HG03060 (cell line): ENCODE results near the gene SLC2A3.
"Not testable (repeated sequence)": the region's sequence is repeated elsewhere in the genome, so short reads cannot be mapped to it uniquely, and the experiment has no call there.

Experiments used
- ATAC-seq: cut with Tn5 transposase; IDR thresholded peaks from one replicate; pipeline ENCODE4 v1.9.1; 2021; ENCODE audit warnings: low read depth, moderate number of reproducible peaks; ENCODE audit not compliant: unreplicated experiment

Gene SLC2A3

DNA sequence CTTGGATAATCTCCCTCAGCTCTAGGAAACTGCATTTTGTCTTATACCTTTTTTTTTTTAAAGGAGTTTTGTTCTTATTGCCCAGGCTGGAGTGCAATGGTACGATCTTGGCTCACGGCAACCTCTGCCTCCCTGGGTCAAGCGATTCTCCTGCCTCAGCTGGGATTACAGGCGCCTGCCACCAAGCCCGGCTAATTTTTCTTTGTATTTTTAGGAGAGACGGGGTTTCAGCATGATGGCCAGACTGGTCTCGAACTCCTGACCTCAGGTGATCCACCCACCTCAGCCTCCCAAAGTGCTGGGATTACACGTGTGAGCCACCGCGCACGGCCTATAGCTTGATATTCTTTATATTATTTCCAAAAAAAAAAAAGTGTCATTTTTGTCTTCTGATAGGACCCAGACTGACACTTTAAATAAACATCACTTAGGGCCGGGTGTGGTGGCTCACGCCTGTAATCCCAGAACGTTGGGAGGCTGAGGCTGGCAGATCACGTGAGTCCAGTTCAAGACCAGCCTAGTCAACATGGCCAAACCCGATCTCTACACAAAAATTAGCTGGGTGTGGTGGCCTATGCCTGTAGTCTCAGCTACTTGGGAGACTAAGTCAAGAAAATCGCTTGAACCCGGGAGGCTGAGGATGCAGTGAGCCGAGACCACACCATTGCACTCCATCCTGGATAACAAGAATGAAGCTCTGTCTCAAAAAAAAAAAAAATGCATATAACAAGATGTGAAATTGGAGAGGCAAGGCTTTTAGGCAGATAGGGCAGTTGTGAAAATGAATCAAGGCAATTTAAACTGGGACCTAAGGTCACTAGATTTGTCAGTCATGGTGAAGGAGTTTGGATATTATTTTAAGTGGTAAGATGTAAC lies 18.4 kb downstream of the SLC2A3 start:
- no peak for ATAC-seq

DNA sequence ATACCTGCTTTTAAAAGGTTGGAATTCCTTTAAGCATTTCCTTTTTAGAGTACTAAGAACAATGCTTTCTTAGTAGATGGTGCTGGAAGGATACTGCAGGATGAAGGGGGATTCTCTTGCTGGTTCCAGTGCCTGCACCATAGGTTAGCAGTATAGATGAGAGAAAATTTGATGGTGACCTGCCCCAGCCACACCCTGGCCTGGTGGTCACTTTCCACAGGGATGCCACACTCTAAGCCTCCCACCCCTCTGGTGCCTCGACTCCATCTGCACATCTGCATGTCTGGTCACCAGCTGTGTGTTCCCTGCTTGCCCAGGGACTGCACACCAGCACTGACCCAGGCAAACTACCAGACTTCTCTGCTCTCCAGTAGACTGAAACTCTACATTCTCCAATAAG lies 19.1 kb downstream of the SLC2A3 start:
- ATAC-seq = no peak

DNA sequence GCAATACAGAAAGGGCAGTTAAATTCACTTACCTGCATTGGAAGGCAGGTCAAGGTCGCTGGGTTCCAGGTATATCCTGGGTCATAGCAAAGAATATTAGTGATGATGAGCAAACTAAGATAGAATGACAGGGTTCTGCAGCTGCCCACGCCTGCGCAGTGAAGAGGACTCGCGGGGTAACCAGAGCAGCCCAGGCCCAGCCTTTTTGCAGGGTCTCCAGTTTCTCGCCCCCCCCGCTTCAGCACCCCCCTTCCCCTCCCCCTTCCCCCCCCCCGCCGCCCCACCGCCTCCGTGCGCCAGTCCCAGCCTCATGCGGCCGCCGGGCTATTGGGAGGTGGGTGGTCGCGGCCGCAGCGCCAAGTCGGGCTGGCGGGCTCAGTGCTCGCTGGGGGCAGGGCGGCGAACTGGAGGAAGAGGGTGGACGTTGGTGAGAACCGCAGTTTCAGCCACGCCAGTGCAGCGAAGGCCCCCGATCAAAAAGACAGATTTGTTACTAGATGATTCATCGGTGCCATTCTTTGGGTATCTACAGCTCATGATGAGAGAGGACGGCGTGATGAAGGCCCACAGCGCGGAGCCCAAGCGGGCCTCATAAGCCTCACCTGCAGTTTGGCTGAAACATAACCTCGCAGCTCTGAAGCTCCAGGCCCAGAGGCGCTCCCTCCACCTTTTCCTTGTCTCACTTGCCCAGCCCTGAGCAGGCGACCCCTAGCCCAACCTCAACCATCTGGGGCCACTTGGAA lies 20.2 kb downstream of the SLC2A3 start:
- ATAC-seq = no peak

DNA sequence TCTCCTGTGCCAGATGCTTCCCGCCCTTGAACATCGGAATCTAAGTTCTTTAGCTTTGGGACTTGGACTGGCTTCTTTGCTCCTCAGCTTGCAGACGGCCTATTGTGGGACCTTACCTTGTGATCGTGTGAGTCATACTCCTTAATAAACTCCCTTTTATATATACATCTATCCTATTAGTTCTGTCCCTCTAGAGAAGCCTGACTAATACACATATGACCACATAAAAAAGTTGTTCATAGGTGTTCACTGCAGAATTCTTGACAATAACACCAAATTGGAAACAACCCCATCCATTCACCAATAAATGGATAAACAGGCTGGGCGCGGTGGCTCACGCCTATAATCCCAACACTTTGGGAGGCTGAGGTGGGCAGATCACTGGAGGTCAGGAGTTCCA lies 25.9 kb downstream of the SLC2A3 start:
- ATAC-seq = not testable (repeated sequence)

DNA sequence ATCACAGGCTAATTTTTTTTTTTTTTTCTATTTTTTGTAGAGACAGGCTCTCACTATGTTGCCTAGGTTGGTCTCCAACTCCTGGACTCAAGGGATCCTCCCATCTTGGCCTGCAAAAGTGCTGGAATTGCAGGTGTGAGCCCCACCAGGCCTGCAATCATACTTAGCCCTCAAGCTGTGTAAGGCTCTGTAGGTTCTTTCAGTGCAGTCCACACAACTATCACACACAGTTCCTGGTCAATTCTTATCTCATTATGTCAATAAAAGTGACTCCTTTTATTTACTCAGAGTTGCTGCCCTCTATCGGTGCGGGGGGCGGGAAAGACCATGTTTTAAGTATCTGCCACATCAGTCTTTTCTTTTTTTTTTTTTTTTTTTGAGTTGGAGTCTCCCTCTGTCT lies 29.0 kb downstream of the SLC2A3 start:
- no peak for ATAC-seq

DNA sequence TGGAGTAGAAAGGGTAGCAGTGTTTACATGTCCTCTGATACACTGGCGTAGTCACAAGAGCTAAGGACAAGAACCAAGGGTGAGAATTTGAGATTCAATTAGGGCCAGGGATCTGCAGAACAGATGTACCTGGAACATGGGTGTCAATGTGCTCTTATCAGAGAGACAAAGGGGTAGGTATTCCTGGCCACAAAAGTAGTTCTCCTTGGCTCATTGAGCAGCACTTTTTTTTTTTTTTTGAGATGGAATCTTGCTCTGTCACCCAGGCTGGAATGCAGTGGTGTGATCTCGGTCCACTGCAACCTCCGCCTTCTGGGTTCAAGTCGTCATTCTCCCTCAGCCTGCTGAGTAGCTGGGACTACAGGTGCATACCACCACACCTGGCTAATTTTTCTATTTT lies 29.7 kb downstream of the SLC2A3 start:
- ATAC-seq = not testable (repeated sequence)

DNA sequence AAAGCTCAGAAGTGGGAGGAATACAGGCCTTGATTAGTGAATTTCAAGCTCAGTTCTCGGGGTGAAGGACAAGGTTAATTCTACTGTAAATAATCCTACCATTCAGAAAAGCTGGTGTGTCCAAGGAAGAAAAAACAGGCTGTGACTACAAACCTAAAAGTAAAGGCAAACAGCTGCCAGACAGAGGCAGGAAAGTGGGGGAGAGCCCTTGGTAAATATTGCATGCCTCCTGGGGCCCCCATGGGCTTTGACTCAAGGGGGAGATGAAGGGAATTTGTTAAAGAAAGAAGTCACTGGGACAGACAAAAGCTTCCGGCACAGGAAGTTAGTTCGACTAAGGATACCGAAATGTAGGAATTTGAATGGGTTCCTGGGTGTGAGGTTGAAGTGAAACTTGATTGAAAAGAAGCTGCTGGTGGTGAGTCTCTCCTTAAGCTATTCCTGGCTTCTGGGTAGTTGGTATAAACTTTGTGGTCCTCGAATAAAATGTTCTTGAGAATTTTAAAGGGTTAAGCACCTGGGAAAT lies 30.3 kb downstream of the SLC2A3 start:
- not testable (repeated sequence) for ATAC-seq

DNA sequence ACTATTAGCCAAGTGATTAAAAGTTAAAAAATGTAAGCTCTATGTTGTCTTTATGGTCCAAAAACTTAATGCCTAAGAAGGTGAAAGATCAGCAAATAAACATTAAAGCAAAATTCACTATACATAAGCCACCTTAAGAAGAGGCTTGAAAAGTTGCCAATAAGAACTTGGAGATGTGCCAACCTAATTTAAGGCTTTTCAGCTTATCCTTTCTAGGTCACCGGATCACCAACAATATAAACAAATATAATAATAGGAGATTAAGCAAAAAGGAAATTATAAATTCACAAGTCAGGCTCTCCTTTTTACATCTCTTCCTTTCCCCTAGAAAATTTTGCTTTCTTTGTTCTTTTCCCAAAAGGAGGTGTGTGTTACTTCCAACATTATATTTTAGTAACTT lies 30.9 kb downstream of the SLC2A3 start:
- ATAC-seq = no peak

DNA sequence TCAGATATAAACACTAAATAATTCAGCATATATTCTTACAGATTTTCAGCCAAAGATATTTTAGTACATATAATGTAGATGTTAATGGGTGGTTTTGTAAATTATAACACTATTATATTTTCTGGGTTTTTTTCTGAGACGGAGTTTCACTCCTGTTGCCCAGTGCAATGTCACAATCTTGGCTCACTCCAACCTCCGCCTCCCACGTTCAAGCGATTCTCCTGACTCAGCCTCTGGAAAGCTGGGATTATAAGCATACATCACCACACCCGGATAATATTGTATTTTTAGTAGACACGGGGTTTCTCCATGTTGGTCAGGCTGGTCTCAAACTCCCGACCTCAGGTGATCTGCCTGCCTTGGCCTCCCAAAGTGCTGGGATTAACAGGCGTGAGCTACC lies 33.6 kb downstream of the SLC2A3 start:
- not testable (repeated sequence) for ATAC-seq

DNA sequence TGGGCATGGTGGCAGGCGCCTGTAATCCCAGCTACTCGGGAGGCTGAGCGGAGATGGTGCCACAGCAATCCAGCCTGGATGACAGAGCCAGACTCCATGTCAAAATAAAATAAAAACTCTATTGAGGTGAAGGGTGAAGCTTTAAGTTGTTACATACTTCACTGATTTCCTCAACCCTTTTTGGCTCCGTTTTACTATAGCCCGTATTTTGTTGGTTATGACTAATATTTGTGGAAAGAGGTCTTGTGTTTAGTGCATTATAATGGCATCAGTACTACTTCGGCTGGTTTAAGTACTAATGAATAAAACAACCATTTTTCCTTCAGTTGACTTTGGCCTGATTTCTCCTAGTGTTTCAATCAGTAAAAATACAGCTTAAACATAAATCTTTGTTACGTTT lies 36.2 kb downstream of the SLC2A3 start:
- no peak for ATAC-seq

DNA sequence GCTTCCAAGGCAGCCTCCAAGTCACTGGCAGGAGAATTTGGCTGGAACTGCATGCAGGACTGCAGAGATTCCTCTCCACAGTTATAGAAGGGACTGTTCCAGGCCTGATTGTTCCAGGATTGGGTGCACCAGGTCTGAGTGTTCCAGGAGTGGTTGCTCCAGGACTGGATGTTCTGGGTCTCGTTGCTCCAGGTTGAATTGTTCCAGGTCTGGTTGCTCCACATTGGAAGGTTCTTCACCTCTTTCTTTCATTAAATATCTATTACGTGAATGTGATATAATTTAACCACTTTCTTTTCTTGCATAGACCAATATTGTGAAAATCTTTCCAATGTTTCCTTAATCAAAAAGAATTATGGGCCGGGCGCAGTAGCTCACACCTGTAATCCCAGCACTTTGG lies 39.3 kb downstream of the SLC2A3 start:
- ATAC-seq = not testable (repeated sequence)

DNA sequence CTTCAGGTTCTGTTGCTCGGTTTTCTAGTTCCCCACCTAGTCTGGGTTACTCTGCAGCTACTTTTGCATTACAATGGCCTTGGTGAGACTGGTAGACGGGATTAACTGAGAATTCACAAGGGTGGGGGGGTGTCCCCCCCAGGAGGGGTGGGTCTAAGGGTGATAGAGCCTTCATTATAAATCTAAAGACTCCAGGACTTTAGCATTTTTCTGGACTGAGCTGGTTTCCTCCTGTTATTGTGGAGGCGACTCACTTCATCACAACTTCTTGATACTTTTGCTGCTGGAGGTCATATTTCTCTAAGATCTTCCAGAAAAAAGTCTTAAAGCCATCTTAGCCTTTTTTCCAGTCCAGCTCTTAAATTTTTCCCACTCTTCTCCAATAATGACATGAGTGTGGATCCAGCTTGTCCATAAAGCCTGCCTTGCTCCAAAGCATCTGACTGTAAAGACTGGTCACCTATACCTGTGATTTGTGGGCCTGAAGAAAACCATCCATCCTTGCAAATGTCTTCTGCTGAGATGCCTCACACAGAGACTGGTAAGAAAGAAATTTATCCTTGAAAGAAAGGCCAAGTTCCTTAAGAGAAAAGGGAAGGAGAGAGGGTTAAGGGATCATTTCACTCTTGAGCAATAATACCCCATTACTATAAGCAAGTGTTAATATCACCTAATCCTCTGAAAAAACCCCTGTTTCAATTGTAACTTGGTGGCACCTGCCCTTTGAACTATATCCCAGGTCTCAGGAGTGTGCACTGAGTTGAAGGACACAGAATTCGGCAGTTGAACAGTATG lies 43.6 kb downstream of the SLC2A3 start:
- no peak for ATAC-seq

DNA sequence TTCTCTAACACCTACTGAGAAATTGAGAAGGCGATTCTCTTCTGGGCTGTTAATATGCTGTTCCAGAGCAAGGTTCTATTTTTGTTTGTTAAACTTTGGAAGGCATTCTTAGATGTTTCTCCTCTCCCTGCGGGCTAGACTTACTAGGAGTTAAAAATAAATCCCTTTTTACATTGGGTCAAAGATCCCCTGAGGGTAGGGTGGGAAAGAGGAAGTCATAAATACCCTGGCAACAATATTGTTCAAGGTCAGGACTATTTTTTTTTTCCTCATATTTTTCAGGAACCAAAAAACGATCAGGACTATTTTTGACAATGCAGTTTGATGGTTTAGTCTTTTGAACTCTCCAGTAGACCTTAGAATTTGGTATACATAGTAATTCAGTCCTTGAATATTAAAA lies 51.3 kb downstream of the SLC2A3 start:
- ATAC-seq = no peak

DNA sequence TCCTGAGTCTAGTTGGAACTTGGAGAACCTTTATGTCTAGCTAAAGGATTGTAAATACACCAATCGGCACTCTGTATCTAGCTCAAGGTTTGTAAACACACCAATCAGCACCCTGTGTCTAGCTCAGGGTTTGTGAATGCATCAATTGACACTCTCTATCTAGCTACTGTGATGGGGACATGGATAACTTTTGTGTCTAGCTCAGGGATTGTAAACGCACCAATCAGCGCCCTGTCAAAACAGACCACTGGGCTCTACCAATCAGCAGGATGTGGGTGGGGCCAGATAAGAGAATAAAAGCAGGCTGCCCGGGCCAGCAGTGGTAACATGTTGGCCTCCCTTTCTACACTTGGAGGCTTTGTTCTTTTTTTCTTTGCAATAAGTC lies 54.3 kb downstream of the SLC2A3 start:
- ATAC-seq = not testable (repeated sequence)

DNA sequence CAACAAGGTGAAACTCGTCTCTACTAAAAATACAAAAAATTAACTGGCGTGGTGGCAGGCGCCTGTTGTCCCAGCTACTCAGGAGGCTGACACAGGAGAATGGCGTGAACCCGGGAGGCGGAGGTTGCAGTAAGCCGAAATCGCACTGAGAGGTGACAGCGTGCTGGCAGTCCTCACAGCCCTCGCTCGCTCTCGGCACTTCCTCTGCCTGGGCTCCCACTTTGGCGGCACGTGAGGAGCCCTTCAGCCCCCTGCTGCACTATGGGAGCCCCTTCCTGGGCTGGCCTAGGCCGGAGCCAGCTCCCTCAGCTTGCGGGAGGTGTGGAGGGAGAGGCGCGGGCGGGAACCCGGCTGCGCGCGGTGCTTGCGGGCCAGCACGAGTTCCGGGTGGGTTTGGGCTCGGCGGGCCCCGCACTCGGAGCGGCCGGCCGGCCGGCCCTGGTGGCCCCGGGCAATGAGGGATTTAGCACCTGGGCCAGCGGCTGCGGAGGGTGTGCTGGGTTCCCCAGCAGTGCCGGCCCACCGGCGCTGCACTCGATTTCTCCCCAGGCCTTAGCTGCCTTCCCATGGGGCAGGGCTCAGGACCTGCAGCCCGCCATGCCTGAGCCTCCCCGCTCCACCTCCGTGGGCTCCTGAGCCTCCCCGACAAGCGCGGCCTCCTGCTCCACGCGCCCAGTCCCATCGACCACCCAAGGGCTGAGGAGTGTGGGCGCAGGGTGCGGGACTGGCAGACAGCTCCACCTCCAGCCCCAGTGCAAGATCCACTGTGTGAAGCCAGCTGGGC lies 54.8 kb downstream of the SLC2A3 start:
- not testable (repeated sequence) for ATAC-seq

DNA sequence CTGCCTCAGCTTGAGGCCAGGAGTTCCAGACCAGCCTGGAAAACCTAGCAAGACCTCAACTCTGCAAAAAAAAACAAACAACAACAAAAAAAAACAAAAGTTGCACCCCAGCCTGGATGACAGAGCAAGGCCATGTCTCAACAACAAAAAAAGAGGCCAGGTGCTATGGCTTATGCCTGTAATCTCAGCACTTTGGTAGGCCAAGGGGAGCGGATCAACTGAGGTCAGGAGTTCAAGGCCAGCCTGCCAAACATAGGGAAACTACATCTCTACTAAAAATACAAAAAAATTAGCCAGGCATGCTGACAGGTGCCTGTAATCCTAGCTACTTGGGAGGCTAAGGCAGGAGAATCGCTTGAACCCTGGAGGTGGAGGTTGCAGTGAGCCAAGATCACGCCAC lies 56.7 kb downstream of the SLC2A3 start:
- ATAC-seq = no peak

DNA sequence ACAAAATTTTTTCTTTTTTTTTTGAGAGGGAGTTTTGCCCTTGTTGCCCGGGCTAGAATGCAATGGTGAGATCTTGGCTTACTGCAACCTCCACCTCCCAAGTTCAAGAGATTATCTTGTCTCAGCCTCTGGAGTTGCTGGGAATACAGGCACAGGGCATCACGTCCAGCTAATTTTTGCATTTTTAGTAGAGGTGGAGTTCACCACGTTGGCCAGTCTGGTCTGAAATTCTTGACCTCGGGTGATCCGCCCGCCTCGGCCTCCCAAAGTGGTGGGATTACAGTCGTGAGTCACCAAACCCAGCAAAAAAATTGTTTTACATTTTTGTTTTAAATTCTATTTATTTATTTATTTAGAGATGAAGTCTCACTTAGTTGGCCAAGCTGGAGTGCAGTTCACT lies 58.6 kb downstream of the SLC2A3 start:
- no peak for ATAC-seq

DNA sequence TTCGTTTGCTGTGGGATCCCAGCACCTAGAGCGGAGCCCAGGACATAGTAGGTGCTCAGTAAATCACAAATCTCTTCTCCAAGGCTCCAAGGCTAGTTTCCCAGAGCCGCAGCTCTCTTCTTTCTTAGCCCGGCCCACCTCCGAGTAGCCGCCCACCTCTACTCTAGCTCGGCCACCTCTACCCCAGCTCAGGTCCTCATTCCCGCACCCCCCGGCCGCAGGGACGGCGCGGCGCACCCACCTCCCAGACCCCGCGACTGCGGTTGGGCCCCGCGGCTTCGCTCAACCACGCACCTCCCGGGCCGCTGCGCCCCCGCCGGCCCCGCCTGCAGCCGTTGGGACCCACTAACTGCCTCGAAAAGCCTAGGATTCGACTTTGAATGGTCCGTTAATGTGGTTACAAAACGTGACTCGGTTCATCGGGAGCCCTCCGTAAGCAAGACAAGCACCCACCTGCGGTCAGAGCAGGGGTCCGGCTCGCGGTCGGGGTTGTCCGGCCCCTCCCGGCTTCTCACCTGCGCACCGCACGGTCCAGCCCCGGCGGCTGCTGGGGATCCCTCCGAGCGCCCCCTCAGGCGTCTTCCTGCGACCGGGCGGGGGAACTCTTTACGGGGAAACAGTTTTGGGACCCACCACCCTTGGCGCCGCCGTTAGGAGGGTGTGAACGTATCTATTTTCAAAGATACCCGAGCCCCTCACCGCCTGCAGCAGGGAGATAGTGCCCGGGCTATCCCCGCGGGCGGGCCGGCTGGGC lies 63.2 kb downstream of the SLC2A3 start, which contains the start of gene SLC2A14:
Gene SLC2A14, minus strand, starts transcription at position 350 of the 754 bp plus-strand sequence. CDS start 3,035 bp downstream, outside the sequence.
- ATAC-seq = no peak

DNA sequence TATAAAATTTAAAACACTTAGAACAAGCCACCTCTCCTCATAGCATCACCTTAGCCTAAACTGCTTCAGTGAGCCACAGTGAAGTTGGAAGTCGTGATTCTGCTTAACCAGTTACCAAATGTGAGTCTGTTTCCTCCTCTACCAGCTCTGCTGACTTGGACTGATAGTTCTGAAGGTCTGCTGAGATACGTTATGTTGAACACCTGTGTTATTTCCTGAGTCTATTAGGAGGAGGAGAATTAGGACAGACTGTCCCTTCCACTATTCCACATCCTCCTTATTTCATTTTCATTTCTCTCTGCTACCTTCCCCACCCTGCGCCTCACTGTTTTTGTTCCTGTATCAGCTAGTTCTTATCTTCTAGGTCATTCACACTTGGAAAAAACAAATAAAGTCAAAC lies 65.7 kb downstream of the SLC2A3 start:
- no peak for ATAC-seq
